Measurements from ENCODE around the gene TUBA1B.

DNA sequence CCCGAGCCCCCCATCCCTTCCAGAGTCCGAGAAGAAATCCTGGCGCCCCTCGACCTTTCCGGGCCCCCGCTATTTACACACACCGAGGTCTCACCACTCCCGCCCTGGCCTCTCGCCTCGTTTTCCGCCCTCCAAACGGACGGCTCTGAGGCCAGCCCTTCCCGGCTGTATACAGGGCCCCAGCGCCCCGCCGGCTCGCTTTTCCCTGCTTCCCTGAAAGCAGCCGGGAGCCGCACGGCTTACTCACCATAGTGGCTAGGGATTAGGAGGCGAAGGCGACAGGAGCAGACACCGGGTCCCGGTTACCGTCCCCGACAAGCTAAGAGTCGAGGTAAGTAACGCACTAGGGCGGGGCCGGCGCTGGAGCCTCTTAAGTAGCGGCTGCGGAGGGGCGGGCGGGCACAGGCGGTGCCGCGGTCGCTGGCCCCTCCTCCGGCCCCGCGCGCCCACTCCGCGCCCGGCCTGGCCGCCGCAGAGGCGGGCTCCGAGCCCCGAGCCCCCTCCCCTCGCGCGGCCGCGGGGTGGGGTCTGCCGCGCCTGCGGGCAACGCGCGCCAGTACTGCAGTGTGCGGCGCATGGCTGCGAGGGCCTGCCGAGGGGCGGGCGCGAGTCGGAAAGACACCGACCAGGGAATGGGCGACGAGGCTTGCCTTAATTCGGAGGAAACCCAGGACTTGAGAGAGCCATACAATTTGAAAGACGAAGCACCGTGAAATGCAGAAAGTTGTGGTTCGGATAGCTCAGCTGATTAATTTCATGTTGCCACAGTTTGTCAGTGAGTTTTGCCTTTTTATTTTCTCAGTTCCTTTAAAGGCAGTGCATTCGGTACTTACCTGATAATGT, at the start of gene TUBA1B:
- TF ChIP-seq, protein P1, sequence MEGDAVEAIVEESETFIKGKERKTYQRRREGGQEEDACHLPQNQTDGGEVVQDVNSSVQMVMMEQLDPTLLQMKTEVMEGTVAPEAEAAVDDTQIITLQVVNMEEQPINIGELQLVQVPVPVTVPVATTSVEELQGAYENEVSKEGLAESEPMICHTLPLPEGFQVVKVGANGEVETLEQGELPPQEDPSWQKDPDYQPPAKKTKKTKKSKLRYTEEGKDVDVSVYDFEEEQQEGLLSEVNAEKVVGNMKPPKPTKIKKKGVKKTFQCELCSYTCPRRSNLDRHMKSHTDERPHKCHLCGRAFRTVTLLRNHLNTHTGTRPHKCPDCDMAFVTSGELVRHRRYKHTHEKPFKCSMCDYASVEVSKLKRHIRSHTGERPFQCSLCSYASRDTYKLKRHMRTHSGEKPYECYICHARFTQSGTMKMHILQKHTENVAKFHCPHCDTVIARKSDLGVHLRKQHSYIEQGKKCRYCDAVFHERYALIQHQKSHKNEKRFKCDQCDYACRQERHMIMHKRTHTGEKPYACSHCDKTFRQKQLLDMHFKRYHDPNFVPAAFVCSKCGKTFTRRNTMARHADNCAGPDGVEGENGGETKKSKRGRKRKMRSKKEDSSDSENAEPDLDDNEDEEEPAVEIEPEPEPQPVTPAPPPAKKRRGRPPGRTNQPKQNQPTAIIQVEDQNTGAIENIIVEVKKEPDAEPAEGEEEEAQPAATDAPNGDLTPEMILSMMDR (conservative IDR thresholded peaks at IDR 0.05; ENCODE audit: low read depth, low read length), result no peak
- no peak for TF ChIP-seq EZH2 (IDR thresholded peaks at IDR 0.05; ENCODE audit: low read length, unreplicated experiment)
- no peak for TF ChIP-seq EZH2phosphoT487 (IDR thresholded peaks at IDR 0.05; ENCODE audit: borderline replicate concordance, low read length)

Measured in PC-3 (cell line).